NCI-H524 (cell line): ENCODE measurements around the gene SRPK3.
"Not testable (repeated sequence)": the region's sequence is repeated elsewhere in the genome, so short reads cannot be mapped to it uniquely, and the experiment has no call there.

Experiments
- DNase-seq, 2 experiments: peaks; one replicate each; lab custom pipeline; 2025; lab: John Stamatoyannopoulos, UW

The SRPK3 gene

GRCh38 chrX:153745067-153745433 is 35.8 kb upstream of the SRPK3 start:
- DNase-seq, result not testable (repeated sequence)

- no peak for DNase-seq
Observed at GRCh38 chrX:153746359-153746758, 34.5 kb upstream of the SRPK3 start.

GRCh38 chrX:153746991-153747390 is 33.9 kb upstream of the SRPK3 start:
- DNase-seq, result not testable (repeated sequence)

- DNase-seq, result not testable (repeated sequence)
Observed at GRCh38 chrX:153749017-153749416, 31.8 kb upstream of the SRPK3 start.

- DNase-seq, result no peak
Observed at GRCh38 chrX:153750127-153750774, 30.6 kb upstream of the SRPK3 start.

- no peak for DNase-seq
Observed at GRCh38 chrX:153755136-153755535, 25.7 kb upstream of the SRPK3 start.

GRCh38 chrX:153761863-153762262 is 19.0 kb upstream of the SRPK3 start:
- DNase-seq, result no peak

- peak in 1 of 2 experiments; percentile 70 for DNase-seq
Observed at GRCh38 chrX:153762626-153763173, 18.1 kb upstream of the SRPK3 start.

- DNase-seq, result no peak
Observed at GRCh38 chrX:153763298-153763932, 17.4 kb upstream of the SRPK3 start.

- peak; percentile 69 to 86 for DNase-seq
Observed at GRCh38 chrX:153763989-153764755, 16.7 kb upstream of the SRPK3 start, which contains the start of gene PLXNB3. TSS of gene PLXNB3 (plus strand) at chrX:153764249. CDS start at chrX:153765536, 1,287 bp downstream.

GRCh38 chrX:153764786-153765137 is 16.1 kb upstream of the SRPK3 start:
- DNase-seq, result no peak

GRCh38 chrX:153765138-153766079 is 15.4 kb upstream of the SRPK3 start:
- DNase-seq, result no peak

- DNase-seq, result peak; percentile 36 to 49
Observed at GRCh38 chrX:153766098-153766817, 14.6 kb upstream of the SRPK3 start.

- DNase-seq, result no peak
Observed at GRCh38 chrX:153766871-153767673, 13.8 kb upstream of the SRPK3 start.

- no peak for DNase-seq
Observed at GRCh38 chrX:153767674-153768055, 13.2 kb upstream of the SRPK3 start.

GRCh38 chrX:153768311-153769157 is 12.3 kb upstream of the SRPK3 start:
- no peak for DNase-seq

- no peak for DNase-seq
Observed at GRCh38 chrX:153769158-153769864, 11.5 kb upstream of the SRPK3 start.

GRCh38 chrX:153769865-153770600 is 10.8 kb upstream of the SRPK3 start:
- no peak for DNase-seq
